GM18519 (cell line): ENCODE results near the gene DIPK1C.

Experiments
- ATAC-seq: cut with Tn5 transposase; IDR thresholded peaks from one replicate; pipeline ENCODE4 v1.9.1; 2021; ENCODE audit warnings: mild to moderate bottlenecking, moderate library complexity; ENCODE audit not compliant: unreplicated experiment, low FRiP score

DIPK1C gene

GRCh38 chr18:74395006-74395405, 62.1 kb downstream of the DIPK1C start:
- no peak for ATAC-seq

DNA sequence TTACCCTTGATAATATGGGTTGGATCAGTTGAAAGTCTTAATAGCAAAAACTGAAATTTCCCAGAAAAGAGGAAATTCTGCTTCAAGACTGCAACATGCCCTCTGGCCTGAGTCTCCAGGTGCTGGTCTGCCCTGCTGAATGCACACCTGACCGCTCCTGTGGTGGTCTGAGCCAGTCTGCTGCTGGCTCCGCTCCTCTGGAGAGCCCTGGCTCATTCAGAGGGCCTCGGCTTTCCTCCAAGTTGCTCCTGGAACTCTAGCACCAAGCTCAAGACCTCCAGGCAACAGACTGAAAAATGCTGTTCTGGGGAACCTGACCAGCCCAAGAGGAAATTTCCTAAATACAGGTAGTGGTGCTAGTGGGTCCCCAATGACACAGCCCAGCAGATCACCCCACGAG, 64.8 kb downstream of the DIPK1C start:
- no peak for ATAC-seq

DNA sequence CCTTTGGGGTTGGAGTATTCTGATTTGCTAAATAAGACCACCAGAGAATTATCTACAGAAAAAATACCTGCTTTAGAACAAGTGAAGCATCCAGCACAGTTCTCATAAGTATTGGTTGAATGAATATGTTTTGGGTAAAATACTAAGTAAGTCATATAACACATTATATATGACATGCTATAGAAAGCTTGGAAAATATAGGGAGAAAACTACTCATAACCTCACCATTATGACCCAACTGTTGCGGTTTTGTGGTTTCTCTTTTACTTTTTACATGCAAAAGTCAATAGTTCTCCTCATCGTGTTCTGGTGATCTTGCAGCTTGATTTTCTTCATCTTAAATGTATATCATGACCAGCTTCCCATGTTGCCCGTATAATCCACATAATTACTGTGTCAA, 66.2 kb downstream of the DIPK1C start:
- ATAC-seq, result no peak

DNA sequence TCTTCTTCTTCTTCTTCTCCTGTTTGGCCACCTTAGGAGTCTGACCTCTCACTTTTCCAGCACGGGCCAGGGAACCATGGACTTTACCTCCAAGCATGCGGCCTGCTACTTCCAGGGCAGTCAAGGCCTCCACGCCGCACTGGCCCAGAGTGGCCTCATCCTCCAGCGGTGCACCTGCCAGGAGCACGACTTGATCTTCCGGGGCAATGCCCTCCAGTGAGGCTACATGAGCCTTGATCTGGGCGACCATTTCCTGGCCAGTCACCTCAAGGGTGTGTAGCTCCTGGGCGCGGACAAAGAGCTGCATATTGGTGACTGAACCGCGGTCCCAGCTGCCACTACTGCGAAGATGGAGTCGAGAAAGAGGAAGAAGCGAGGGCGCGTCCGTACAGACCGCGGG, 67.1 kb downstream of the DIPK1C start:
- no peak for ATAC-seq

GRCh38 chr18:74389171-74389927, 67.8 kb downstream of the DIPK1C start:
- no peak for ATAC-seq

DNA sequence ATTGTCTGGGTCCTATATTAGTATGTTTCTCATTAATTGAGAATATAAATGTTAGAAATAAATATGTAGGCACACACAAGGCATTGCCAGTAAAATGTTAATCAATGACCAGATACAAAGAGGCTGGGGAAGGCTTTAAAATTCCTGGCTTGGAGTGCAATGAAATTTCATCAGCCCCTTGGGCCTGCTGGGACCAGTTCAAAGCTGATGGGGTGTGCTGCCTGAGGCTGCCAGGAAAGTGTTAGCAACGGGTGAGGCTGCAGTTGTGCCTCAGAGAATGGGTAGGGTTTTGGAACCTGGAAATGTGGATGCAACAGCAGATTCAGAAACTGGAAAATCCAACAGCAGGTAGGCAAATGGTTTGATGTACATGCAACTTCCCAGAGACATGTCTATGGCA, 68.9 kb downstream of the DIPK1C start:
- no peak for ATAC-seq

DNA sequence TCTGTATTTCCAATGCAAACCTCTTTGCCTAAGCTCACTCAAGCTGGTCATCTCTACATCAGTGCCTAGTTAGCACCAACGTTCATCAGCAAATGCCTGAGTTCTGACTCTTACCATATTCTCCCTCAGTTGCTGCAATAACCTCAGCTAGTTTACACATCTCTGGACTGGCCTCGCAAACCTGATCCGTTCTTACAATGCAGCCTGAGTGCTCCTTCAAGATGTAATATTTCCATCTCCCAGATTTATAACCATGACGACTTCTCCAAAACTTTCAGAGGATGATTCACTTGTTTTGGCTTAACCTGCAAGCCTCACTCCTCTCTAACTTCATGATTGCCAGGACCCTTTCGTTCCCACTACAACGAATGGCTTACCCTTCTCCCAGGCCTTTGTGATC, 69.7 kb downstream of the DIPK1C start:
- ATAC-seq, result no peak
